GM12878 (cell line): Measurements from ENCODE around the gene GIMAP1.

Experiments used
- ASH2L ChIP-seq: fragments of 300-600, 200-600 bp; sonication (generic); IDR thresholded peaks from 2 replicates; pipeline ENCODE4 v1.6.1; 2017; ENCODE audit warnings: low read depth, mild to moderate bottlenecking, borderline replicate concordance
- MTA2 ChIP-seq: fragments of 450-650 bp; IDR thresholded peaks from 2 replicates; pipeline ENCODE4 v1.6.1; 2016; ENCODE audit warnings: low read depth, mild to moderate bottlenecking, moderate library complexity
- POLR2A ChIP-seq: IDR thresholded peaks from 2 replicates; pipeline ENCODE4 v1.6.1; 2011; ENCODE audit warnings: low read depth, mild to moderate bottlenecking, low read length
- RB1 ChIP-seq: fragments of 450-650 bp; formaldehyde crosslinking; IDR thresholded peaks from 2 replicates; pipeline ENCODE4 v1.6.1; 2017; ENCODE audit warnings: mild to moderate bottlenecking, borderline replicate concordance
- SP1 ChIP-seq: IDR thresholded peaks from one replicate; pipeline ENCODE4 v1.6.1; 2011; ENCODE audit warnings: low read depth, low read length
- USF2 ChIP-seq: IDR thresholded peaks from 2 replicates; pipeline ENCODE4 v1.6.1; 2011; ENCODE audit warnings: low read depth, low read length, improper control_type of control experiment, borderline replicate concordance
- TF ChIP-seq, protein P1 (sequence below), 3 experiments: IDR thresholded peaks in 2 of 3; conservative IDR thresholded peaks in 1 of 3; 2 replicates each; pipeline ENCODE4 v1.5.1; 2011; ENCODE audit warnings: low read depth in 3 of 3, low read length in 3 of 3, mild to moderate bottlenecking in 3 of 3, control low read depth in 2 of 3, moderate library complexity in 2 of 3, inconsistent platforms in 1 of 3, mixed read lengths in 1 of 3; ENCODE audit not compliant: control insufficient read depth in 2 of 3, insufficient read depth in 1 of 3; ENCODE audit errors: extremely low read depth in 1 of 3
- TF ChIP-seq, protein P2 (sequence below): IDR thresholded peaks from 2 replicates; pipeline ENCODE4 v1.6.1; 2012; ENCODE audit warnings: low read depth, low read length, improper control_type of control experiment

- no peak for TF ChIP-seq USF2
- no peak for TF ChIP-seq POLR2A
- no peak for TF ChIP-seq MTA2
- TF ChIP-seq RB1 = no peak
- TF ChIP-seq, protein P1, sequence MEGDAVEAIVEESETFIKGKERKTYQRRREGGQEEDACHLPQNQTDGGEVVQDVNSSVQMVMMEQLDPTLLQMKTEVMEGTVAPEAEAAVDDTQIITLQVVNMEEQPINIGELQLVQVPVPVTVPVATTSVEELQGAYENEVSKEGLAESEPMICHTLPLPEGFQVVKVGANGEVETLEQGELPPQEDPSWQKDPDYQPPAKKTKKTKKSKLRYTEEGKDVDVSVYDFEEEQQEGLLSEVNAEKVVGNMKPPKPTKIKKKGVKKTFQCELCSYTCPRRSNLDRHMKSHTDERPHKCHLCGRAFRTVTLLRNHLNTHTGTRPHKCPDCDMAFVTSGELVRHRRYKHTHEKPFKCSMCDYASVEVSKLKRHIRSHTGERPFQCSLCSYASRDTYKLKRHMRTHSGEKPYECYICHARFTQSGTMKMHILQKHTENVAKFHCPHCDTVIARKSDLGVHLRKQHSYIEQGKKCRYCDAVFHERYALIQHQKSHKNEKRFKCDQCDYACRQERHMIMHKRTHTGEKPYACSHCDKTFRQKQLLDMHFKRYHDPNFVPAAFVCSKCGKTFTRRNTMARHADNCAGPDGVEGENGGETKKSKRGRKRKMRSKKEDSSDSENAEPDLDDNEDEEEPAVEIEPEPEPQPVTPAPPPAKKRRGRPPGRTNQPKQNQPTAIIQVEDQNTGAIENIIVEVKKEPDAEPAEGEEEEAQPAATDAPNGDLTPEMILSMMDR (IDR thresholded peaks at IDR 0.05 in 2 of 3, conservative IDR thresholded peaks at IDR 0.05 in 1 of 3; ENCODE audit: control insufficient read depth in 2 of 3, extremely low read depth in 1 of 3, insufficient read depth in 1 of 3, low read depth in 3 of 3, low read length in 3 of 3) = no peak
- no peak for TF ChIP-seq ASH2L
- TF ChIP-seq, protein P2, sequence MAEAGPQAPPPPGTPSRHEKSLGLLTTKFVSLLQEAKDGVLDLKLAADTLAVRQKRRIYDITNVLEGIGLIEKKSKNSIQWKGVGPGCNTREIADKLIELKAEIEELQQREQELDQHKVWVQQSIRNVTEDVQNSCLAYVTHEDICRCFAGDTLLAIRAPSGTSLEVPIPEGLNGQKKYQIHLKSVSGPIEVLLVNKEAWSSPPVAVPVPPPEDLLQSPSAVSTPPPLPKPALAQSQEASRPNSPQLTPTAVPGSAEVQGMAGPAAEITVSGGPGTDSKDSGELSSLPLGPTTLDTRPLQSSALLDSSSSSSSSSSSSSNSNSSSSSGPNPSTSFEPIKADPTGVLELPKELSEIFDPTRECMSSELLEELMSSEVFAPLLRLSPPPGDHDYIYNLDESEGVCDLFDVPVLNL = no peak
- TF ChIP-seq SP1 = no peak
These were observed 1.5 kb downstream of the GIMAP1 start for GRCh38 chr7:150717814-150718420.
